Panc1 (cell line): ENCODE results near the gene PCP4L1. TPM values are rescaled to one million over a fixed set of nuclear protein-coding genes. Genes with fewer than 3 reads are reported as not detected.
"Not testable (repeated sequence)": the region's sequence is repeated elsewhere in the genome, so short reads cannot be mapped to it uniquely, and the experiment has no call there.

ENCODE experiments used
- ATAC-seq: fragments of 200-7000 bp; cut with Tn5 transposase; 2 replicates; pipeline ENCODE4 v1.9.1; 2020; ENCODE audit warnings: mild to moderate bottlenecking, moderate library complexity
- BruUV-seq: library from RNA; stranded (reverse); fragments of 400-500 nt; replicated peaks from 2 replicates; lab custom pipeline; 2021; lab: Mats Ljungman, UMichigan
- CTCF ChIA-PET: fragments of 300-600 bp; sonication (Branson Sonifier 250); formaldehyde crosslinking; loops from one replicate; lab custom pipeline; 2022; ENCODE audit warnings: antibody characterized with exemption; lab: Charles Lee
- POLR2A ChIA-PET: fragments of 300-600 bp; sonication (Branson Sonifier 250); formaldehyde crosslinking; loops from one replicate; lab custom pipeline; 2022; ENCODE audit warnings: antibody characterized with exemption; lab: Charles Lee
- DNase-seq: peaks from one replicate; pipeline ENCODE4 v3.0.0-alpha.2; 2010; ENCODE audit warnings: low read depth, low spot score
- H3K27ac ChIP-seq: 2 replicates; pipeline ENCODE4 v1.5.1; 2011; ENCODE audit warnings: mild to moderate bottlenecking, low read length, inconsistent platforms
- H3K27me3 ChIP-seq: fragments of 200-500 bp; sonication (Bioruptor generic); 2 replicates; pipeline ENCODE4 v1.6.0; 2014; ENCODE audit warnings: low read length, inconsistent platforms; ENCODE audit not compliant: control insufficient read depth, insufficient read depth
- H3K36me3 ChIP-seq: fragments of 200-500 bp; sonication (Bioruptor generic); 2 replicates; pipeline ENCODE4 v1.5.1; 2014; ENCODE audit warnings: inconsistent platforms, mild to moderate bottlenecking, low read length, moderate library complexity; ENCODE audit not compliant: control insufficient read depth, insufficient read depth
- H3K4me1 ChIP-seq: 2 replicates; pipeline ENCODE4 v1.5.1; 2011; ENCODE audit warnings: inconsistent platforms, mild to moderate bottlenecking, low read length, moderate library complexity; ENCODE audit not compliant: control insufficient read depth, insufficient read depth
- H3K4me3 ChIP-seq, 2 experiments: 2 replicates each; pipeline ENCODE4 v1.5.1; 2011 to 2012; ENCODE audit warnings: low read depth in 2 of 2, low read length in 2 of 2, mild to moderate bottlenecking in 2 of 2, inconsistent platforms in 1 of 2, moderate library complexity in 1 of 2
- H3K9me3 ChIP-seq: fragments of 200-500 bp; sonication (Bioruptor generic); 2 replicates; pipeline ENCODE4 v1.5.1; 2014; ENCODE audit warnings: low read depth, mild to moderate bottlenecking, inconsistent platforms, low read length, moderate library complexity; ENCODE audit not compliant: control insufficient read depth, insufficient read depth
- POLR2AphosphoS5 ChIP-seq: IDR thresholded peaks from 2 replicates; pipeline ENCODE4 v1.6.1; 2012; ENCODE audit warnings: mild to moderate bottlenecking, low read depth, low read length, moderate library complexity
- SIN3A ChIP-seq: IDR thresholded peaks from 2 replicates; pipeline ENCODE4 v1.6.1; 2012; ENCODE audit warnings: low read depth, mild to moderate bottlenecking, low read length, moderate library complexity, borderline replicate concordance; ENCODE audit not compliant: insufficient read depth
- TCF7L2 ChIP-seq: IDR thresholded peaks from 2 replicates; pipeline ENCODE4 v1.6.1; 2011; ENCODE audit warnings: mild to moderate bottlenecking, low read depth, low read length, inconsistent platforms
- in situ Hi-C: cut with HindIII; loops from 2 replicates; pipeline ENCODE4 v1.10.0; 2016; ENCODE audit warnings: low sequenced_read_pairs, low pct_unique_long_range_greater_than_20kb
- intact Hi-C: fragments of 100-400 bp; cut with micrococcal nuclease; formaldehyde crosslinking; loops from one replicate; pipeline ENCODE4 v1.10.0; 2022; ENCODE audit not compliant: unreplicated experiment
- total RNA-seq: library from RNA; stranded (reverse); gene quantifications from one replicate; pipeline ENCODE4 v1.2.1, GENCODE V29; 2021; ENCODE audit not compliant: unreplicated experiment
- TF ChIP-seq, protein P1 (sequence below), 2 experiments: IDR thresholded peaks; 2 replicates each; pipeline ENCODE4 v1.6.1; 2011 to 2012; ENCODE audit warnings: low read depth in 2 of 2, control low read depth in 1 of 2, low read length in 1 of 2, mild to moderate bottlenecking in 1 of 2, moderate library complexity in 1 of 2; ENCODE audit not compliant: insufficient read depth in 1 of 2
- TF ChIP-seq, protein P2 (sequence below): fragments of 450-650 bp; IDR thresholded peaks from 2 replicates; pipeline ENCODE4 v1.5.1; 2017; ENCODE audit warnings: mild to moderate bottlenecking

PCP4L1 gene
- total RNA-seq, 1 experiment from 2014 or later = not detected

DNA sequence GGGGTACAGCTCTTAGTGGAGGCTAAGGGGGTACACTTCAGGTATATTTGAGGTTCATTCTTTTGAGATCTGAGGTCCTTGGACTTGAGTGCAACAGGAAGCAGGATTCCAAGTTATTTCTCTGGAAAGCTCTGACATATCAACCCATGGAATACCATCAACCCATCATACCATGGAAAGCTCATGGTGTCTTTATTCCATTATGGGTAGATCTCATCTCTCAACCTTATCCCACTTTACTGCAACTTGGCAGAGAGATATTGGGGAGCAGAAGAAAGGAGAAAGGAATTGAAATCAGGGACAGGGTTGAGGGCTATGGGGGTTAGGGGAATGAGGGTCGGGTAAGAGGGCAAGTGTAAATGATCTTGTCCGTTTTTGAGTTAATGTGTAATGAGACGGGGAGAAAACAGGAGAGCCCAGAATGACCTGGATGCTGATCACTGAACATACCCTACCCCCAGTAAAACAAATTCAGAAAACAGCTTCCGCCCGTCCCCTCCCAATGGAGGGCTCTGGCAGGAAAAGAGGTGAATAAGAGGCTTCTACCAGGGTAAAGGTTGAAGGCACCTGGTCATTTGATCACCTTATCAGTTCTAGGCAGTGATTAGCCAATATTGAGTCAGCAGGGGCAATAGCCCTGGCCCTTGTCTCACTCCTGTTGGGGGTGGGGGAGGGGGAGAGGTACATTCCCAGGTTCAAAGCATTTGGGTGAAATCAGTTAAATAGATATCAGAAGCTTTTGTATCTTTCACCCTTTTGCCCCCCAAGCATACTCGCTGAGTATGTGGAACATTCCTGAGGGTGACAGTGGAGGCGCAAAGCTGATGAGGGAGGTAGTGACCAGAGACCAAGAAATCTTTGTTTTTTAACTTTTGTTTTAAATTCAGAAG, 34.5 kb upstream of the PCP4L1 start:
- in situ Hi-C loops = loop anchor here (25.0 kb wide), 1 partner anchor 163 kb away; no protein-coding TSS in a partner anchor
- TF ChIP-seq, protein P1, sequence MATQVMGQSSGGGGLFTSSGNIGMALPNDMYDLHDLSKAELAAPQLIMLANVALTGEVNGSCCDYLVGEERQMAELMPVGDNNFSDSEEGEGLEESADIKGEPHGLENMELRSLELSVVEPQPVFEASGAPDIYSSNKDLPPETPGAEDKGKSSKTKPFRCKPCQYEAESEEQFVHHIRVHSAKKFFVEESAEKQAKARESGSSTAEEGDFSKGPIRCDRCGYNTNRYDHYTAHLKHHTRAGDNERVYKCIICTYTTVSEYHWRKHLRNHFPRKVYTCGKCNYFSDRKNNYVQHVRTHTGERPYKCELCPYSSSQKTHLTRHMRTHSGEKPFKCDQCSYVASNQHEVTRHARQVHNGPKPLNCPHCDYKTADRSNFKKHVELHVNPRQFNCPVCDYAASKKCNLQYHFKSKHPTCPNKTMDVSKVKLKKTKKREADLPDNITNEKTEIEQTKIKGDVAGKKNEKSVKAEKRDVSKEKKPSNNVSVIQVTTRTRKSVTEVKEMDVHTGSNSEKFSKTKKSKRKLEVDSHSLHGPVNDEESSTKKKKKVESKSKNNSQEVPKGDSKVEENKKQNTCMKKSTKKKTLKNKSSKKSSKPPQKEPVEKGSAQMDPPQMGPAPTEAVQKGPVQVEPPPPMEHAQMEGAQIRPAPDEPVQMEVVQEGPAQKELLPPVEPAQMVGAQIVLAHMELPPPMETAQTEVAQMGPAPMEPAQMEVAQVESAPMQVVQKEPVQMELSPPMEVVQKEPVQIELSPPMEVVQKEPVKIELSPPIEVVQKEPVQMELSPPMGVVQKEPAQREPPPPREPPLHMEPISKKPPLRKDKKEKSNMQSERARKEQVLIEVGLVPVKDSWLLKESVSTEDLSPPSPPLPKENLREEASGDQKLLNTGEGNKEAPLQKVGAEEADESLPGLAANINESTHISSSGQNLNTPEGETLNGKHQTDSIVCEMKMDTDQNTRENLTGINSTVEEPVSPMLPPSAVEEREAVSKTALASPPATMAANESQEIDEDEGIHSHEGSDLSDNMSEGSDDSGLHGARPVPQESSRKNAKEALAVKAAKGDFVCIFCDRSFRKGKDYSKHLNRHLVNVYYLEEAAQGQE (IDR thresholded peaks at IDR 0.05; ENCODE audit: insufficient read depth in 1 of 2, low read depth in 2 of 2, low read length in 1 of 2) = no peak
- TF ChIP-seq, protein P2, sequence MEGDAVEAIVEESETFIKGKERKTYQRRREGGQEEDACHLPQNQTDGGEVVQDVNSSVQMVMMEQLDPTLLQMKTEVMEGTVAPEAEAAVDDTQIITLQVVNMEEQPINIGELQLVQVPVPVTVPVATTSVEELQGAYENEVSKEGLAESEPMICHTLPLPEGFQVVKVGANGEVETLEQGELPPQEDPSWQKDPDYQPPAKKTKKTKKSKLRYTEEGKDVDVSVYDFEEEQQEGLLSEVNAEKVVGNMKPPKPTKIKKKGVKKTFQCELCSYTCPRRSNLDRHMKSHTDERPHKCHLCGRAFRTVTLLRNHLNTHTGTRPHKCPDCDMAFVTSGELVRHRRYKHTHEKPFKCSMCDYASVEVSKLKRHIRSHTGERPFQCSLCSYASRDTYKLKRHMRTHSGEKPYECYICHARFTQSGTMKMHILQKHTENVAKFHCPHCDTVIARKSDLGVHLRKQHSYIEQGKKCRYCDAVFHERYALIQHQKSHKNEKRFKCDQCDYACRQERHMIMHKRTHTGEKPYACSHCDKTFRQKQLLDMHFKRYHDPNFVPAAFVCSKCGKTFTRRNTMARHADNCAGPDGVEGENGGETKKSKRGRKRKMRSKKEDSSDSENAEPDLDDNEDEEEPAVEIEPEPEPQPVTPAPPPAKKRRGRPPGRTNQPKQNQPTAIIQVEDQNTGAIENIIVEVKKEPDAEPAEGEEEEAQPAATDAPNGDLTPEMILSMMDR = no peak
- TF ChIP-seq TCF7L2 (no peak), SIN3A (no peak), POLR2AphosphoS5 (no peak)
- no peak for ATAC-seq
- intact Hi-C loops = no loop called here
- no TSS peak for BruUV-seq
- no peak for DNase-seq
- Histone ChIP-seq H3K27me3 (no peaks in the 10 kb centered on the region), H3K36me3 (peaks cover 2% of the 10 kb centered on the region; the same call in 1 of the 2 replicates), H3K4me3 (no peak overlapping the region), H3K9me3 (no peaks in the 10 kb centered on the region), H3K4me1 (peaks cover 19% of the 10 kb centered on the region), H3K27ac (no peak overlapping the region)
- CTCF ChIA-PET = no interaction called here
- POLR2A ChIA-PET = interaction anchor here (1.6 kb wide), 1 partner anchor 22 kb away, joined by 11 read pairs; the partner anchor contains the start of gene NDUFS2

DNA sequence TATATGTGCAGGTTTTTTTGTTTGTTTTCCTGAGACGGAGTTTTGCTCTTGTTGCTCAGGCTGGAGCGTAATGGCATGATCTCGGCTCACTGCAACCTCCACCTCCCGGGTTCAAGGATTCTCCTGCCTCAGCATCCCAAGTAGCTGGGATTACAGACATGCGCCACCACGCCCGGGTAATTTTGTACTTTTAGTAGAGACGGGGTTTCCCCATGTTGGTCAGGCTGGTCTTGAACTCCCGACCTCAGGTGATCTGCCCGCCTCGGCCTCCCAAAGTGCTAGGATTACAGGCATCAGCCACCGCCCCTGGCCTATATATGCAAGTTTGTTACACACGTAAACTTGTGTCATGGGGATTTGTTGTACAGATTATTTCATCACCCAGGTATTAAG, 33.9 kb upstream of the PCP4L1 start:
- H3K9me3 ChIP-seq, DNase-seq, BruUV-seq, H3K27me3 ChIP-seq, H3K36me3 ChIP-seq, H3K4me3 ChIP-seq, ATAC-seq, H3K27ac ChIP-seq: not testable (repeated sequence)
- intact Hi-C loops (loop anchor here (5.0 kb wide), 2 partner anchors 68 to 148 kb away; no protein-coding TSS in a partner anchor), in situ Hi-C loops (loop anchor here (25.0 kb wide), 1 partner anchor 163 kb away; no protein-coding TSS in a partner anchor)
- ChIA-PET CTCF (interaction anchor here (1.5 kb wide), 1 partner anchor 157 kb away, joined by 13 read pairs; no protein-coding TSS in a partner anchor), POLR2A (interaction anchor here (1.6 kb wide), 1 partner anchor 22 kb away, joined by 11 read pairs; the partner anchor contains the start of gene NDUFS2)
- peaks cover 19% of the 10 kb centered on the region for H3K4me1 ChIP-seq
